ENCODE measurements around the gene NCOR2.

DNA sequence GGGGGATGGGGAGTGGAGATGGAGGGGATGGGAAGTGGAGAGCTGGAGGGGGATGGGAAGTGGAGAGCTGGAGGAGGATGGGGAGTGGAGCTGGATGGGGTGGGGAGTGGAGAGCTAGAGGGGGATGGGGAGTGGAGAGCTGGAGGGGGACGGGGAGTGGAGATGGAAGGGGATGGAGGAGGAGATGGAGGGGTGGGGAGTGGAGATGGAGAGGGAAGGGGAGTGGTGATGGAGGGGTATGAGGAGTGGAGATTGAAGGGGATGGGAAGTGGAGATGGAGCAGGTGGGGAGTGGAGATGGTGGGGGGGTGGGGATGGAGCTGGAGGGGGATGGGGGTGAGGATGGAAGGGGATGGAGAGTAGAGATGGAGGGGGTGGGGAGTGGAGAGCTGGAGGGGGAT lies 26.1 kb downstream of the NCOR2 start:
- TF ChIP-seq, protein P1, sequence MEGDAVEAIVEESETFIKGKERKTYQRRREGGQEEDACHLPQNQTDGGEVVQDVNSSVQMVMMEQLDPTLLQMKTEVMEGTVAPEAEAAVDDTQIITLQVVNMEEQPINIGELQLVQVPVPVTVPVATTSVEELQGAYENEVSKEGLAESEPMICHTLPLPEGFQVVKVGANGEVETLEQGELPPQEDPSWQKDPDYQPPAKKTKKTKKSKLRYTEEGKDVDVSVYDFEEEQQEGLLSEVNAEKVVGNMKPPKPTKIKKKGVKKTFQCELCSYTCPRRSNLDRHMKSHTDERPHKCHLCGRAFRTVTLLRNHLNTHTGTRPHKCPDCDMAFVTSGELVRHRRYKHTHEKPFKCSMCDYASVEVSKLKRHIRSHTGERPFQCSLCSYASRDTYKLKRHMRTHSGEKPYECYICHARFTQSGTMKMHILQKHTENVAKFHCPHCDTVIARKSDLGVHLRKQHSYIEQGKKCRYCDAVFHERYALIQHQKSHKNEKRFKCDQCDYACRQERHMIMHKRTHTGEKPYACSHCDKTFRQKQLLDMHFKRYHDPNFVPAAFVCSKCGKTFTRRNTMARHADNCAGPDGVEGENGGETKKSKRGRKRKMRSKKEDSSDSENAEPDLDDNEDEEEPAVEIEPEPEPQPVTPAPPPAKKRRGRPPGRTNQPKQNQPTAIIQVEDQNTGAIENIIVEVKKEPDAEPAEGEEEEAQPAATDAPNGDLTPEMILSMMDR (IDR thresholded peaks at IDR 0.05) = no peak
- TF ChIP-seq EP300 (IDR thresholded peaks at IDR 0.05) = no peak

All from tibial nerve (tissue), 4 donors.